GM11168 (cell line): ENCODE measurements around the gene SOX5.

Experiments used
- in situ Hi-C: fragments of 300-500 bp; cut with MboI; formaldehyde crosslinking; loops from one replicate; pipeline ENCODE4 v1.12.0; 2022; ENCODE audit warnings: low sequenced_read_pairs; ENCODE audit not compliant: unreplicated experiment

The SOX5 gene

DNA sequence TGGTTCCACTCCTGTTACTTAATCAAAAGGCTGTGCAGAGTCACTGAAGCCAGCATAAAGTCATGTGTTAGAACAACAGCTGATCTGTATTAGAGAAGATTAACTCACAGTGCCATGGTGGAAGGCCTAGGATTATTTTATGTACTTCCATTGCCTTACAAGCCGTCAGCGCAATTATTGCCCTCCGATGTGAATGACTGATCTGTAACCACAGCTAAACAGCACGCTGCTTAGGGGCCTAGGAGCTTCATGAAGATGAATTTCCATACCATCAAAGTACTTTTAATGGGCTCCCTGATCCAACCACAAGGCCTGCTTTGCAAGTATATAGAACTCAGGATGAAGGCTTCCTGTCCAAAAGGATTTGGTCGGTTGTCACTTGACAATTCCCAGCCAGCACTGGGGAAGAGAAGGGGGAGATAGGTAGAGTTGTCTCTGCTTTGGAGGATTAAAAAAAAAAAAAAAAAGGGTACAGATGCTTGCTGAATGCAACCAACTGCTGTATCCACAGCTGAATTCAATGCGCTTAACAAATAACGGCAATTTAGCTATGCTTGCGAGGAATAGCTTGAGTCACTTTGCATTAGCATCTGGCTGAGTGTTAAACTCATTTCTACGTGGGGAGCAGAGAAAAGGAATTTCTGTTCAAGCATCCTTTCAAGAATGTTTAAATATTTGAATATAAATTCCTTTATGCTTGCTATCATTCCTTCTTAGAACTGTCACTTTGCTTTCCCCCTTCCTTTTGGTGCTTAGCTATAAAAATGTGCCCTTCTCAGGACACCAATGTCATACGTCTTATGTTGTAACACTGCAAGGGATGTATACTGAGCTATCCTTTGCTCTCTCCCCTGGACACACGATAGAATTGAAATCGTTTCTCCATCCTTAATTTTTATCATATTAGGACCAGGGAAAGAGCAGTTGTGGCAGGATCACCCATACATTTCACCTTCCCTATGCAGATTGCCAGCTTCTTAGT is 387.8 kb downstream of the SOX5 start:
- in situ Hi-C loops = no loop called here

DNA sequence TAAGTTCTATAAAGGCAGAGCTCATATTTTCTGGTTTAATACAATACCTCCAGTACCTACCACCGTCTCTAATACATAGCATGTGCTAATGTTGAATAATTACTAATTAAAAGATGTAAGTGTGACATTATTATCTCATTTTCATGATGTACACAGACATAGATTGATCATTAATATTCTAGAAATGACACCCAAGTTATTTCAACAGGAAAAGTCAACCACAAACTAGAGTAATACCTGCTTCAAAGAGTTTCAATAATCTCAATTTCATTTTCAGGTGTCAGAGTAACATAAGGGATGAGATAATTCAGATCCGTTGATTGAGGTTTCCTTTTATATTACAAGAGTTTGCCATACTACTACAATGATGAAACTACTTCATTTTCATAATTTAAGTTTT is 388.9 kb downstream of the SOX5 start:
- in situ Hi-C loops = no loop called here

GRCh38 chr12:23559268-23559753 is 390.2 kb downstream of the SOX5 start:
- in situ Hi-C loops = no loop called here

DNA sequence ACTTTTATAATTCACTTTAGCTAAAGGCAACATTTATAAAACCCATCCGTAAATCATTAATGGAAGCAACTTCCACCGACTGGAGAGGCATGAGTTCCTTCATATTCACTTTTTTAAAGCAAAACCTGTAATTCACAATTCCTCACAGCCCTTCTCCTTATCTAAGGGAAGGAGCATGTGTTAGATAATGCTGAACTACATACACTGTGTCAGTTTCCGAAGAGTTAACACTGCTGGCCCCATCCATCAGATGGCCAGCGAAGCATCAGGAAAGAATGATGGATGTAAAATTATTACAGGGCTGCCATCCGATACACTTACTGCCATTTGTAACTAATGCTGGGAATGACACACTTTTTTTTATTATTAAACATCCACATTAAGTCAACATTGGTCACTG is 392.8 kb downstream of the SOX5 start:
- in situ Hi-C loops = no loop called here

DNA sequence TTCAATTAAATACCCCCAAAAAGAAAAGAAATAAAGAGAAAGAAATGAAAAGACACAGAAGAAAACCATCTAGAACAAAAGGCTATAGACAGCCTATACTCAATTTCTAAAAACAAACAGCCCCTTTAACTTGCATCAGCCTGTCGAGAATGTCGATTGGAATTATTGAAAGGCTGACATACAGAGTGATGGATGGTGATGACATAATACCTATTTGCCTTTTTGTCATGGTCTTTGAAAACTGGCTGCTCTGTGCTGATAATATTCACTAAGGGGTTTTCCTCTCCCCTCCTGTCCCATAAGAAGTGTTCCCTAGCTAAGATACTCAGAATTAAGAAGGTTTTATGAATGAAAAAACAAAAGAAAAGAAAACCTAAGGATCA is 393.7 kb downstream of the SOX5 start:
- in situ Hi-C loops = no loop called here

GRCh38 chr12:23555180-23555824 is 394.2 kb downstream of the SOX5 start:
- in situ Hi-C loops = no loop called here

- in situ Hi-C loops = no loop called here
Observed at GRCh38 chr12:23552417-23552816, 397.1 kb downstream of the SOX5 start.

GRCh38 chr12:23550753-23551152 is 398.7 kb downstream of the SOX5 start:
- in situ Hi-C loops = no loop called here

DNA sequence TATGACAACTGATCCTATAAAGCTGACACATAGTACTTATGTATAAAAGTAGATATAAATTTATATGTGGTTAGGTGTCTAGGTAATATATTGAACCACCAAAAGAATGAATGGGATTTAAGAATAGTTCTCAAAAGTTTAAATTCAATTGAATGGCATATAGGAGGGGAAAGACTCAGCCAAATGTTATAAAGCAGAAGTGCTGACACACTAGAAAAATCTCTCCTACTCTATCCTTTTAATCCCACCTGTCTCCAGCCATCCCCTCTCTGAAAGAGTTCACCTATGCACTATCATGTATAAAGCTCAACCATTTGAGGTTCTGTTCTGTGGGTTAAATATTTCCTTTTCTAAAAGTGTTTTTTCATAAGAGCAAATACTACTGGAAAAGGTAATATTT is 400.7 kb downstream of the SOX5 start:
- in situ Hi-C loops = no loop called here

- in situ Hi-C loops = no loop called here
Observed at GRCh38 chr12:23546756-23547155, 402.7 kb downstream of the SOX5 start.

DNA sequence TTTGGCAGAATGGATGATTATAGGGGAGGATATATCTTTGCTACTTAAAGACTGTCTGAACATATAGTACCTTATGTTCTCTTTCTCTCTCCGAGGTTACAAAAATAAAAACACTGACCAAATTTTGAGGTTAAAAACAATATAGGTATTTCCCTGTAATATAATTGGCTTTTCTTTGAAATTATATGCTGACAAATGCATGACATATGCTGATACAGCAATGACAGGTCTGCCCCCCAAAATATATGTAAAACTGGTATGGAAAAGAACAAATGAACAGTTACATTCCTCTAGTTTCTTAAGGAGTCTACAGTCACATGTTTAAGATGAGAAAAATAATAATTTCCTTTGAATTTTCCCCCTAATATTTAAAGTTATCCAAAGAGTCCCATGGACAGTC is 405.7 kb downstream of the SOX5 start:
- in situ Hi-C loops = no loop called here

- in situ Hi-C loops = no loop called here
Observed at GRCh38 chr12:23542187-23542586, 407.3 kb downstream of the SOX5 start.

GRCh38 chr12:23540572-23540971 is 408.9 kb downstream of the SOX5 start:
- in situ Hi-C loops = no loop called here

DNA sequence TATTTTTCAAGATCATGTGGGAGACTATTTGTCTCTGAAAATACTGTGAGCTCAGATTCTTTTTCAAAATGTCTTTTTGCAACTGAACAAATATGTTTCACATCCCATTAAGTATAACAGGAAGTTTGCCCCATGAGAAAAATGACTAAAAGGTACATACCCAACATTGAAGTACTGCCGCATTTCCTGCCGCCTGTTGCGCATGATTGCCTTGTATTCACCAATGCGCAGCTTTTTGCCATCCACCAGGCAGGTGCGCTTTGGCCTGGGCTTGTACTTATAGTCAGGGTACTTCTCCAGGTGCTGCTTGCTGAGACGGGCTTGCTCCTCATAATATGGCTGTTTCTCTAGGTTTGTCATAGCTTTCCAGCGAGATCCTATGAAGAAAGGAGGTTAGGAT is 413.2 kb downstream of the SOX5 start:
- in situ Hi-C loops = no loop called here

DNA sequence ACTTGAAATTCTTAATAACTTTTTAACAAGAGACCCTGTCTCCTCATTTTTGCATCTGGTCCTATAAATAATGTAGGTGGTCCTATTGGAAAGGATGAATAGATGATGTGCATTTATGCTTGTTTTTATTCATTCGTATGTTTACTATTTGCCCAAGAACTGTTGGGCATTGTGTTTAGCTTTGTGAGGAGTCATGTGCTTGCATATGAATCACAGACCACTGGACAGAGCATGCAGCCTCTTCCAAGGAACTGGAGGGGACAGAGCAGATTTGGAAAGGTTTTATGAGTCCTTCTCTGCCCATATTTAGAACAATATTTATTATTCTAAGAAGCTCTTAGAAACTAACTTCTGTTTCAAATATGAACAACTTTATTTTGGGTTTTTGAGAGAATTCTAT is 414.0 kb downstream of the SOX5 start:
- in situ Hi-C loops = no loop called here

- in situ Hi-C loops = no loop called here
Observed at GRCh38 chr12:23534196-23534595, 415.3 kb downstream of the SOX5 start.

- in situ Hi-C loops = no loop called here
Observed at GRCh38 chr12:23533699-23534098, 415.8 kb downstream of the SOX5 start.

DNA sequence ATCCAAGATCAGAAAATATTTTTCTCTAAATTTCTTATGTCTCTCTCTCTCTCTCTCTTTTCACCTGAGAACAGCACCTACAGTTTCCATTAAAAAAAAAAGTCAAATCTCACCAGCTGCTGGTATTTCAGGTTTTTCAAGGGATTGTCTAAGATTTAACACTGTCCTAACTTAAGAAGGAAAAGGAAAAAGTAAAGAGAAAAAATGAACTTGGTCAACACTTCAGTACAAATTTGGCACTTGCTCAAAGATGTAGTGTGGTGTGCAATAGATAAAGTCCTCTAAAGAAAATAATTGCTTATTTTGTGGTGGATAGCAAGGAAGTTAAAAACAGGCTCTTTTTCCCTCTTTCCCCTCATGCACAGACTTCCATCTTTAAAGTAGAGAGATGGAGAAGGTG is 416.2 kb downstream of the SOX5 start:
- in situ Hi-C loops = no loop called here

GRCh38 chr12:23528316-23528715 is 421.2 kb downstream of the SOX5 start:
- in situ Hi-C loops = no loop called here

GRCh38 chr12:23525450-23526072 is 423.9 kb downstream of the SOX5 start:
- in situ Hi-C loops = no loop called here

DNA sequence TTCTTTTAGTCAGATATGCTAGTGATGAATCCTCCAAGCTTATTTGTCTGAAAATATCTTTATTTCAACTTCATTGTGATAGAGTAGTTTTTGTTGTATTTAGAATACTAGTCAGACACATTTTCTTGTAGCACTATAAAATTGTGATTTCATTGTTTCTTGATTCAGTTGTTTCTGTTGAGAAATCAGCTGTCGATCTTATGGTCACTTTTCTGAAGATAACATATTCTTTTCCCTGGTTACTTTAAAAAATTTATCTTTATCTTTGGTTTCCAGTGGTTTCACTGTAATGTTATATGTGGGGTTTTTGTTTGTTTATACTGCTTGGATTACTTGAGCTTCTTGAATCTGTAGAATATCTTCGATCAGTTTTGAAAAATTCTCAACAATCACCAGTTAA is 426.1 kb downstream of the SOX5 start:
- in situ Hi-C loops = no loop called here
